Daoy (cell line): ENCODE measurements around the gene TFAP2C. TPM values are rescaled to one million over a fixed set of nuclear protein-coding genes. Genes with fewer than 3 reads are reported as not detected.
"Not testable (repeated sequence)": the region's sequence is repeated elsewhere in the genome, so short reads cannot be mapped to it uniquely, and the experiment has no call there.

Source experiments
- DNase-seq: peaks from one replicate; pipeline ENCODE4 v3.0.0-alpha.2; 2015; ENCODE audit warnings: low read depth
- total RNA-seq: library from RNA; depleted of rRNA; stranded (reverse); fragments of >200 nt; shearing (Covaris generic); gene quantifications from 2 replicates; pipeline ENCODE4 v1.2.3, GENCODE V29; 2014; rRNA removed

TFAP2C gene
- total RNA-seq, 1 experiment from 2014 or later = 7.7 TPM

DNA sequence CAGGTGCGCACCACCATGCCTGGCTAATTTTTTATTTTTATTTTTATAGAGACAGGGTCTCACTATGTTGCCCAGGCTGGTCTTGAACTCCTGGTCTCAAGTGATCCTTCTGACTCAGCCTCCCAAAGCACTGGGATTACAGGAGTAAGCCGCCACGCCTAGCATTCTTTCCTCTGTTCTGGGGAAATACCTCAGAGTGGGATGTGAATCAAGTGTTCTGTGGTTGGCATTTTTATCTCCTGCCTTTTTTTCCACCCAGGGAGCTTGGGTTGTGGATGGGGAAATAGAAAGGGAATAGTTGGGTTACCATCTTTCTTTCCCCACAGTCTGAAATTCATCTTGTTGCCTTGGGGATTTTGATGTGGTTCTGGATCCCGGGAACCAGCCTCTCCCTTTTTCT is 24.1 kb downstream of the TFAP2C start:
- DNase-seq = no peak

DNA sequence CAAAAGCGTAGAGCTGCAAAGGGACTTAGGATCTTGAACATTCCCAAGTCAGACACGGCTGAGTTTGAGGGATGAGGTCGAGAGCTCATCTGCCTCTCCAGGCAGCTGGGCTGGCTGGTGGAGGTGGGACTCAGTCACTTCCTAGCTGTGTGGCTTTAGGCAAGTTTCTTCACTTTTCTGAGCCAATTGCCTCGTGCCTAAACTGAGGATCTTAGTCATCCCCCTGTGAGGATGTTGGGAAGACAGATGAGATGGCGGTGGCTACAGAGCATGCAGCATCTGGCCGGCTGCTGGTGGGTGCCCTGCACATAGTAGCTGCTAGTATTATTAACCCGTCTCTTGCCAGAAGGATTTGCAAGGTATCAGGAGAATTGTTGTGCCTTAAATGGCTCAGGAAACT is 27.5 kb downstream of the TFAP2C start:
- DNase-seq = peak; percentile 9

DNA sequence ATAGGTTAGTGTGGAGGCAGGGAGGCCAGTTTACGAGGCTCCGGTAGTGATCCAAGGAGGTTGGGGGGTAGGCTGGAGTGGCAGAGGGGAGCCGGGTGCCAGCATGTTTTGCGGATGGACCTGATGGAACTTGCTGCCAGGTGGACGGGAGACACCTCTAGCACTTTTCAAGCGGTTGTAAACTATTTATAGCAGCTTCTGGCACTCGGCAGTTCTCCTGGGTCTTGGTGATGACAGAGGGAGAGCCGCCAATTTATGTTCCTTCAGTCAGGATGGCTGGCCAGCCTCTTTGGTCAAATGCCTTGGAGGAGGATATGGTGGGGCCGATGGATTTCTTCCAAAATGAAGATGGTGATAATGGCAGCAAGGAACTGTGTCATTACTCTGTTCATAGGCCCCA is 28.8 kb downstream of the TFAP2C start:
- DNase-seq = no peak

DNA sequence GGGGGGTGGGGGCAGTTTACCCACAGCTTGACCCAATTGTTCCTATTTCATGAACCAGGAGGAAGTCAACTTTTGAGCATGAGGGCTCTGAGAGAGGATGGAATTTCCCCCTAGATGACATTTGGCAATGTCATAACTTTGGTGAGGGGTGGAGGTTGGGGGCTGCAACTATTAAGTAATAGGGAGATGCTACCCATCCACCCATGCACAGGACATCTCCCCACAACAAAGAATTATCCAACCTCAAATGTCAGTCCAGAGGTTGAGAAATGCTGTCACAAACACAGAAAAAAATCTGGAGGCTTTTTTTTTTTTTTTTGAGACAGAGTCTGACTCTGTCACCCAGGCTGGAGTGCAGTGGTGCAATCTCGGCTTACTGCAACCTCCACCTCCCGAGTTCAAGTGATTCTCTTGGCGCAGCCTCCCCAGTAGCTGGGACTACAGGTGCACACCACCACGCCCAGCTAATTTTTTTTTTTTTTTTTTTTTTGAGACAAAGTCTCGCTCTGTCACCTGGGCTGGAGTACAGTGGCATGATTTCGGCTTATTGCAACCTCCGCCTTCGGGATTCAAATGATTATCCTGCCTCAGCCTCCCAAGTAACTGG is 29.3 kb downstream of the TFAP2C start:
- DNase-seq = not testable (repeated sequence)

DNA sequence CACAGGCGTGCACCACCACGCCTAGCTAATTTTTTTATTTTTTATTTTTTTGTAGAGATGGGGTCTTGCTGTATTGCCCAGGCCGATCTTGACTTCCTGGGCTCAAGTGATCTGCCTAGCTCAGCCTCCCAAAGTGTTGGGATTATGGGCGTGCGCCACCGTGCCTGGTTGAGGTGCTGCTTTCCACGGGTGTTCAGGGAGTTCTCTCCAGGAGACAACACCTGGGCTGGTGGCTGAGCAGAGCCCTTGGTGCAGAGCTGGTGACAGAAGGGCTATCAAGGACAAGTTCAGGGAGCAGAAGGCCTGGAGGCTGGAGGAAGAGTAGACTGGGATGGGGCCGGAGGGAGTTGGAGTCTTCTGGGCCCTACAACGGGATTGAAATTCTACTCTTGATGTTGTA is 34.6 kb downstream of the TFAP2C start:
- DNase-seq = no peak

DNA sequence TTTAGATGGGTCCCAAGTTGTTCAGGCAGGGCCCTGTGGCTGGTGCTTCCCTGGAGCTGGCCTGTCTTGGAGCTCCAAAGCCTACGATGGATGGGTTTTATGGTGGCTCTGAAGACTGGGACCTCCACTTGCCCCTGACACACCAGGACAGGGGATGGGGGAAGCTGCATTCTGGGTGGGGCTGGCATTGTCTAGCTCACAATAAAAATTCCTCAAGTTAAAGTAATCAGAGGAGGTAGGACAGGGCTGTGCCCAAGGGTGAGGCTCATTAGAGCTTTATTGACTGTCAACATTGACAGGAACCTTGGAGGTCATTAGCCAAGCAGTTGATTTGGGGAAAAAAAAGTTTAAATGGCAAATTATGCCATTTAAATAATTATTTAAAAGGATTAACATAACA is 35.7 kb downstream of the TFAP2C start:
- DNase-seq = no peak

DNA sequence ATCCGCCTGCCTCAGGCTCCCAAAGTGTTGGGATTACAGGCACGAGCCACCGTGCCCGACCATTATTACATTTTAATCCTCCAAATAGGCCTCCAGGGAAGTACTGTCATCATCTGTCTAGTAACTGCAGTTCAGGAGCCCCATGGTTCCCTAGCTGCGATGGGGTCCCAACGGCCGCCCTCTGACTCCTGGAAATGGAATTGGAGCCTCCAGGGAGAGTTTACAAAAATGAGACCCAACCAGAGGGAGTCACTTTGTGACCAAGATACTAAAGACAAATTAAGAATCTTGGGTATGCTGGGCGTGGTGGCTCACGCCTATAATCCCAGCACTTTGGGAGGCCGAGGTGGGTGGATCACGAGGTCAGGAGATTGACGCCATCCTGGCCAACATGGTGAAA is 36.7 kb downstream of the TFAP2C start:
- no peak for DNase-seq

DNA sequence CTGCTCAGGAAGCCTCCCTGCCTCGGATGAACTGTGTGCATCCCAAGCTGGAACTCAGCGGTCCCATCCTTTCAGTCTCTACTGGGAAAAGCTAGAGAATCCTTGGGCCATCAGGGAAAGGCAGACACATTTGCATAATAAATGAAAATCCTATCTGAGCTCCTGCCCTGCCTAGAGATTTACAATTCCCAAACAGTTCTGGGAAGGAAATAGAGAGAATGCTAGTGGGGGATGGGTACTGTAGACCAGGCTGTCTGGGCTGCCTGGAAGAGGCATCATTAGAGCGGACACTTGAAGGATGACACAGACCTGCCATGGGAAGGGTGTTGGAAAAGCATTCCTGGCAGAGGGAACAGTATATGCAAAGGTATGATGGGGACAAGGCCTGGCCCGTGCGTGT is 44.3 kb downstream of the TFAP2C start:
- no peak for DNase-seq

DNA sequence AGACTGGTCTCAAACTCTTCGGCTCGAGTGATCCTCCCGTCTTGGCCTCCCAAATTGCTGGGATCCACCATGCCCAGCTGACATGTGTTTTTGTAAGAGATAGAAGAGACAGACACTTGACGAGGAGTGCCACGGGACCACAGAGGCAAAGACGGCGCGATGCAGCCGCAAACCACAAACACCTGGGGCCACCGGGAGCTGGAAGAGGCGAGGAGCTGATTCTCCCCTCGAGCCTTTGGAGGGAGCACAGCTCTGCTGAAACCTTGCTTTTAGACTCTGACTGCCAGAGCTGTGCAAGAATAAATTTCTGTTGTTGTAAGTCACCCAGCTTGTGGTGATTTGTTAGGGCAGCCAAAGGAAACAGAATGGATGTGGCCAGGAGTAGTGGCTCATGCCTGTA is 46.9 kb downstream of the TFAP2C start:
- no peak for DNase-seq

DNA sequence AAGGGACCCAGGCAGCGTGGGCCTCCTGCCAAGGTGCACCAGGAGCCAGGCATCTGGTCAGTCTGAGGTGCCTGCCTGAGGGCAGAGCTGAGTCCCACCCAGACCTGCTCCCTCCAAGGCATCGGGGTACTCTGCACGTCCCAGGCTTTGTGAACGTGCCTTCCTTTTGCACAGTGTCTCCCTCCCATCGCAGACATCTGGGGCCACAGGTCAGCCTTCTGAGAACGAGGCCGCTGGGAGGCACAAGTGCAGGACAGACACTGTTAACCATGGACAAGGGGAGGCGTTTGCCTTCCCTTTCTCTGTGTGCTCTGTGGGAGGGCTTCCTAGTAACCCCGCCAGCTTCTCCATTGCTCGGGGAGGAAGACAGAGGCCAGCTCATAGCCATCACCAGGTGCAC is 47.6 kb downstream of the TFAP2C start:
- no peak for DNase-seq

DNA sequence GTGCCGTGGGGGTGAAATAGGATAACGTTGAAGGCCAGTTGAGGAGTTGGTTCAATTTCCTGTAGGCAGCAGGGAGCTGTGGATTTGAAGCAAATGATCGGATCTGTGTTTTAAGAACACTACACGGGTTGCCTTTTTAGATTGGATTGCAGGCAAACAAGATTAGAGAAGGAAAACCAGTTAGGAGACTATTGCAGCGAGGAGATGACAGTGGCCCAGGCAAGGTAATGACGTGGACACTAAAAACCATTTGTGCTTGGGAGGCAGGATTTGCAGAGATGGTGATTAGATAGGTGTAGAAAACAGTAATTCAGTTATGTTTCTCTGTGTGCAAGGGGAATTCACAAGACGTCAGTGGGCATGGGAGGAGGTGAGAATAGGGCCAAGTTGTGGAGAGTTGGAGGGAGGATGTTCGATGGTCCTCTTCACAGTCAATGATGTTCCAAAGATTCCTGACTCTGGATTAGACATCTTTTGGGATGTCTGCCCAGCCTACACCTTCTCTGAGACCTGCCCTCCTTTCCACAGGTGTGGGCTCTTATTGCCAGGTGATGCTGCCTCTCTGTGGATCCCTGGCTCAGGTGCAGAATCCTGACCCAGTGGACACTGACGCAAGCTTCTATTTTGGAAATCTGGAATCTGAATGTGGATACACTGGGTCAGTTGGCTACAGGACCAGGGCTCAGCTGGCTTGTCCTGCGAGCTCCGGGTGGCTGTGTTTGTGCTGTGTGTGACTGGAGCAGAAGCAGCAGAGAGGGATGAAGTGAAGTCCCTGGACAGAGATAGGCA is 54.2 kb downstream of the TFAP2C start:
- no peak for DNase-seq

DNA sequence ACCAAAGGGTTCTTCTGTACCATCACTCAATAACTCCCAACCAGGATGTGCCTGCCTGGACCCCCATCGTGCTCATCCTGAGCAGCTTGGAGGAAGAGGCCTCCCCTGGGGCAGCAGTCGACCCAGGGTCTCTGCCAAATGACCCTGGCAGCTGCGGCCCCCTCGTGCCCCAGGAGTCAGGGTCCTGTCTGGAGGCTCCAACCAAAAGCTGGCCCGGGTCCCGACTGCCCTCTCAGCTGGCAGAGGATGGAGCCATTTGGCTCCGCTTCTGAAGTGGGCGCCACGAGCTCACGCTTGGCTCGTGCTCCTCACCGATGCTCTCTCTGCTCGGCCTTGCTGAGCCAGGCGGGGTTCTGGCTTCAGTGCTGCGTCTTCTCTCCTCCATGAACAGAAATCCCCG is 56.8 kb downstream of the TFAP2C start:
- DNase-seq = no peak

DNA sequence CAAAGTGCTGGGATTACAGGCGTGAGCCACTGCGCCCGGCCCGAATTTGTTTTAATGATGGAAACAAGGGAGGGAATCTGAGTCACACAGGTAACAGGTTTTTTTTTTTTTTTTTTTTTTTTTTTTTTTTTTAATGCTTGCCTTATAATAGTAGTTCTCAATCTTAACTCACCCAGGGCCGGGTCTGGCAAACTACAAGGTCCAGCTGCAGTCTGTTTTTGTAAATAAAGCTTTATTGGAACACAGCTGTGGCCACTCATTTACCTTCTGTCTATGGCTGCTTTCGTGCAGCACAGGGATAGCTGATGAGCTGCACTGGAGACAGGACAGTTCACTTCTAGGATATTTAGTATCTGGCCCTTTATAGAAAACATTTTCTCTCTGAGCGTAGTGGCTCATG is 58.0 kb downstream of the TFAP2C start:
- DNase-seq = no peak

DNA sequence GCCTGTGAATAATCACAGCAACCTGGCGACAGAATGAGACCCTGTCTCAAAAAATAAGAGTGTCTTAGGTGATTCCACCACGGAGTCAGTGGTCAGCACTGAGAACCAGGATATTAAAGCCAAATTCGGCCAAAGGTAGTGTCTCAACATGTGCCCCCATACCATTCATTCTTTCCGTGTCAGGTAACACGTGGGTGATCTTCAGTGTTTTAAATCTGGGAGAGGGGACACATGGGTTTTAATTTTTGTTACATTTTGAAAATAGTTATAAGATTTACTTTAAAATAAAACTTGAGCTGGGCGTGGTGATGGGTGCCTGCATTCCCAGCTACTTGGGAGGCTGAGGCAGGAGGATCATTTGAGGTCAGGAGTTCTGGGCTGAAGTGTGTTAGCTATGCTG is 59.0 kb downstream of the TFAP2C start:
- no peak for DNase-seq

Other genes with a start within 250 kb of the TFAP2C start
- 115 and 137 TPM in 2 replicates for gene AURKA, start 237.1 kb upstream of the TFAP2C start, total RNA-seq
- gene CSTF1, start 236.7 kb upstream of the TFAP2C start, total RNA-seq = 44.1 and 45.2 TPM in 2 replicates
- gene CASS4, start 217.0 kb upstream of the TFAP2C start, total RNA-seq = 0.09 and 0.17 TPM in 2 replicates
- 81.7 and 87.3 TPM in 2 replicates for gene RTF2, start 160.7 kb upstream of the TFAP2C start, total RNA-seq
- gene FAM209A, start 104.6 kb upstream of the TFAP2C start, total RNA-seq = not detected in 2 replicates
- gene FAM209B, start 96.1 kb upstream of the TFAP2C start, total RNA-seq = not detected in 2 replicates